HG03095 (cell line): ENCODE results near the gene IQGAP2.
"Not testable (repeated sequence)": the region's sequence is repeated elsewhere in the genome, so short reads cannot be mapped to it uniquely, and the experiment has no call there.

Source experiments
- ATAC-seq: cut with Tn5 transposase; IDR thresholded peaks from one replicate; pipeline ENCODE4 v1.9.1; 2021; ENCODE audit warnings: moderate library complexity; ENCODE audit not compliant: unreplicated experiment

Gene IQGAP2

GRCh38 chr5:76733049-76733417, 329.9 kb downstream of the IQGAP2 start:
- peak; percentile 67 for ATAC-seq

- no peak for ATAC-seq
These were observed 332.9 kb downstream of the IQGAP2 start for GRCh38 chr5:76735762-76736545.

GRCh38 chr5:76736679-76737556, 333.8 kb downstream of the IQGAP2 start:
- no peak for ATAC-seq

- no peak for ATAC-seq
These were observed 334.8 kb downstream of the IQGAP2 start for GRCh38 chr5:76737846-76738245.

- not testable (repeated sequence) for ATAC-seq
These were observed 338.4 kb downstream of the IQGAP2 start for GRCh38 chr5:76741506-76741905.

GRCh38 chr5:76742583-76742982, 339.5 kb downstream of the IQGAP2 start:
- no peak for ATAC-seq

GRCh38 chr5:76744632-76745031, 341.5 kb downstream of the IQGAP2 start:
- ATAC-seq: no peak

- ATAC-seq: no peak
These were observed 342.6 kb downstream of the IQGAP2 start for GRCh38 chr5:76745670-76746069.

- ATAC-seq: no peak
These were observed 343.6 kb downstream of the IQGAP2 start for GRCh38 chr5:76746677-76747076.

GRCh38 chr5:76747706-76748105, 344.6 kb downstream of the IQGAP2 start:
- ATAC-seq: no peak

- no peak for ATAC-seq
These were observed 348.2 kb downstream of the IQGAP2 start for GRCh38 chr5:76751291-76751690.

- no peak for ATAC-seq
These were observed 351.6 kb downstream of the IQGAP2 start for GRCh38 chr5:76754668-76755078.

GRCh38 chr5:76755779-76756637, 352.9 kb downstream of the IQGAP2 start:
- no peak for ATAC-seq

- ATAC-seq: no peak
These were observed 354.0 kb downstream of the IQGAP2 start for GRCh38 chr5:76757049-76757448.
